B cell (primary cell): ENCODE measurements around the gene ESYT2.

Experiments
- EZH2 ChIP-seq: IDR thresholded peaks from 2 replicates; pipeline ENCODE4 v1.6.1; 2012; ENCODE audit warnings: borderline replicate concordance, low read depth, mild to moderate bottlenecking, moderate library complexity, low read length; ENCODE audit not compliant: insufficient read depth, poor library complexity, severe bottlenecking
- TF ChIP-seq, protein P1 (sequence below): fragments of 200-600 bp; IDR thresholded peaks from one replicate; pipeline ENCODE4 v1.8.0; 2022; ENCODE audit warnings: antibody characterized with exemption, mild to moderate bottlenecking

GRCh38 chr7:158734861-158735260 lies 94.4 kb downstream of the ESYT2 start:
- TF ChIP-seq, protein P1, sequence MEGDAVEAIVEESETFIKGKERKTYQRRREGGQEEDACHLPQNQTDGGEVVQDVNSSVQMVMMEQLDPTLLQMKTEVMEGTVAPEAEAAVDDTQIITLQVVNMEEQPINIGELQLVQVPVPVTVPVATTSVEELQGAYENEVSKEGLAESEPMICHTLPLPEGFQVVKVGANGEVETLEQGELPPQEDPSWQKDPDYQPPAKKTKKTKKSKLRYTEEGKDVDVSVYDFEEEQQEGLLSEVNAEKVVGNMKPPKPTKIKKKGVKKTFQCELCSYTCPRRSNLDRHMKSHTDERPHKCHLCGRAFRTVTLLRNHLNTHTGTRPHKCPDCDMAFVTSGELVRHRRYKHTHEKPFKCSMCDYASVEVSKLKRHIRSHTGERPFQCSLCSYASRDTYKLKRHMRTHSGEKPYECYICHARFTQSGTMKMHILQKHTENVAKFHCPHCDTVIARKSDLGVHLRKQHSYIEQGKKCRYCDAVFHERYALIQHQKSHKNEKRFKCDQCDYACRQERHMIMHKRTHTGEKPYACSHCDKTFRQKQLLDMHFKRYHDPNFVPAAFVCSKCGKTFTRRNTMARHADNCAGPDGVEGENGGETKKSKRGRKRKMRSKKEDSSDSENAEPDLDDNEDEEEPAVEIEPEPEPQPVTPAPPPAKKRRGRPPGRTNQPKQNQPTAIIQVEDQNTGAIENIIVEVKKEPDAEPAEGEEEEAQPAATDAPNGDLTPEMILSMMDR = no peak
- TF ChIP-seq EZH2 = no peak
